ENCODE data around the gene STARD7. TPM values are rescaled to one million over a fixed set of nuclear protein-coding genes. Genes with fewer than 3 reads are reported as not detected.

Gene STARD7
- total and polyA plus RNA-seq, 2 donors (not counting 1 experiment from before 2014, with no cell fraction given): 35.1 to 133 TPM

DNA sequence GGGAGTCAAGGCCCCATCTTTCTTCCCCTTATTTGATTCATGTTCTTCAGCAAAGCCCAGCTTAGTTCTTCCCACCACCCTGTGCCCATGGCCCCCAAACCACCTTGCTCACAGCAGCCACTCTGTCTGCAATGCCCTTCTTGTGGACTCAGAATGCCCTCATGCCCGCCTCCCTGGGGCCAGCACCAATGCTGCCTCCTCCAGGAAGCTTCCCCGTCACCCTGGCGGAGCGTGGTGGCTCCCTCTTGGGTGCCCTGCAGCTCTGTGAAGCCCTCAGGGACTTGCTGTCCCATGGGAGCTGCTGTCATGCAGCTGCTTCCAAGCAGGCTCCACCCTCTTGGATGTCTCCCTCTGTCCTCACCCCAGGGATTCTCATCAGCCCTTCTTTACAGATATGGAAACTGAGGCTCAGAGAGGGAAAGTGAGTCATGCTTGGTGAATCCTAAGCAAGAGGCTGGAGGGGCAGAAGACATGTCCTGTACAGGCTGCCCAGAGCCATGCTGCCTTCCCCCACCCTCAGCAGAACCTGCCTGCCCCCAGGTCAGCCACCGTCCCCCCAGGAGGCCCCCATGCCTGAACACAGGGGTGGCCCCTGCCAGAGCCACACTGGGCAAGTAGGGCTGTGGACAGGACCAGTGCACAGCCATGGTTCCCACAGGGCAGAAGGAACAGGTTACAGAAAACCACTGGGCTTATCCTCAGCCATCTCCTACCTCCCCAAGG is 51.5 kb downstream of the STARD7 start:
- no peak overlapping the region for H3K9ac ChIP-seq (ENCODE audit: low read length)
- H3K4me3 ChIP-seq (ENCODE audit: control extremely low read depth in 1 of 5, extremely low read depth in 1 of 5, insufficient read depth in 1 of 5, low read depth in 2 of 5, low read length in 4 of 5): no peak overlapping the region
- DNase-seq (peak; percentile 71), ATAC-seq (ENCODE audit: low read depth) (peak; percentile 77)
- 27% methylated on average over 5 of the region's 5 CpGs for WGBS (ENCODE audit: insufficient coverage)
- H3K79me2 ChIP-seq (ENCODE audit: control insufficient read depth, insufficient read depth, low read length): no peaks in the 10 kb centered on the region
- intact Hi-C loops (cut with micrococcal nuclease): loop anchor here (1.0 to 2.0 kb wide), 2 partner anchors 9 to 18 kb away; no protein-coding TSS in a partner anchor
- POLR2A ChIA-PET: interaction anchor here (3.0 to 4.2 kb wide), 2 partner anchors 11 to 16 kb away, joined by 8 to 47 read pairs; partner anchors contain the start of gene DUSP2
- Mint-ChIP-seq H3K27me3 (no peaks in the 10 kb centered on the region), H3K4me1 (peaks cover 68% of the 10 kb centered on the region), H3K9me3 (ENCODE audit: insufficient read depth) (peaks cover 2% of the 10 kb centered on the region), H3K4me3 (peak overlapping the region; percentile 77), H3K27ac (peak overlapping the region; percentile 81)
- peak overlapping the region; percentile 46 for H2AFZ ChIP-seq (ENCODE audit: insufficient read depth, low read depth, low read length, poor library complexity, severe bottlenecking)
- no peaks in the 10 kb centered on the region for H3K27me3 ChIP-seq (replicated peaks in 1 of 4; ENCODE audit: control extremely low read depth in 1 of 4, control insufficient read depth in 3 of 4, insufficient read depth in 4 of 4, low read length in 3 of 4)
- no peaks in the 10 kb centered on the region for H4K20me1 ChIP-seq (ENCODE audit: control insufficient read depth, insufficient read depth, low read length, poor library complexity, severe bottlenecking)
- no peaks in the 10 kb centered on the region for H3K36me3 ChIP-seq (replicated peaks in 1 of 2; ENCODE audit: control extremely low read depth in 1 of 2, control insufficient read depth in 1 of 2, extremely low read depth in 1 of 2, insufficient read depth in 2 of 2, low read length in 1 of 2)
- peak overlapping the region; percentile 69 for H3K4me2 ChIP-seq (replicated peaks; ENCODE audit: low read depth, low read length, poor library complexity, severe bottlenecking)
- TF ChIP-seq EZH2 (IDR thresholded peaks at IDR 0.05; ENCODE audit: borderline replicate concordance, insufficient read depth, low read depth, low read length, poor library complexity, severe bottlenecking) (no peak), CTCF (IDR thresholded peaks at IDR 0.05) (no peak)
- H3K27ac ChIP-seq (ENCODE audit: low read length in 2 of 2): peak overlapping the region in 1 of 2 donors; percentile 44
- peaks cover 45 to 53% of the 10 kb centered on the region in 2 donors for H3K4me1 ChIP-seq (ENCODE audit: control insufficient read depth in 2 of 2, insufficient read depth in 2 of 2, low read length in 2 of 2)
- CTCF ChIA-PET: interaction anchor here (1.0 to 4.1 kb wide), 6 partner anchors 8 to 108 kb away, joined by 3 to 36 read pairs (median 11); partner anchors contain the start of genes ASTL and DUSP2
- H3K9me3 ChIP-seq (ENCODE audit: control extremely low read depth in 1 of 3, control insufficient read depth in 2 of 3, insufficient read depth in 1 of 3, low read length in 2 of 3): peaks cover 0 to 5% (median 0%) of the 10 kb centered on the region in 3 donors

All from B cell (primary cell).